D721Med (cell line): ENCODE measurements around the gene ZNF701.

ENCODE experiments used
- DNase-seq: peaks from one replicate; pipeline ENCODE4 v3.0.0; 2011; ENCODE audit warnings: low spot score; ENCODE audit not compliant: insufficient read length
- FAIRE-seq: peaks from 2 replicates; lab custom pipeline; 2011; peaks lifted over from hg19 to GRCh38; lab: Jason Lieb, UNC
- TF ChIP-seq, protein P1 (sequence below): IDR thresholded peaks from 2 replicates; pipeline ENCODE4 v1.5.1; 2012; ENCODE audit warnings: mild to moderate bottlenecking, control low read depth; ENCODE audit not compliant: insufficient read depth; ENCODE audit errors: missing control alignments

ZNF701 gene

DNA sequence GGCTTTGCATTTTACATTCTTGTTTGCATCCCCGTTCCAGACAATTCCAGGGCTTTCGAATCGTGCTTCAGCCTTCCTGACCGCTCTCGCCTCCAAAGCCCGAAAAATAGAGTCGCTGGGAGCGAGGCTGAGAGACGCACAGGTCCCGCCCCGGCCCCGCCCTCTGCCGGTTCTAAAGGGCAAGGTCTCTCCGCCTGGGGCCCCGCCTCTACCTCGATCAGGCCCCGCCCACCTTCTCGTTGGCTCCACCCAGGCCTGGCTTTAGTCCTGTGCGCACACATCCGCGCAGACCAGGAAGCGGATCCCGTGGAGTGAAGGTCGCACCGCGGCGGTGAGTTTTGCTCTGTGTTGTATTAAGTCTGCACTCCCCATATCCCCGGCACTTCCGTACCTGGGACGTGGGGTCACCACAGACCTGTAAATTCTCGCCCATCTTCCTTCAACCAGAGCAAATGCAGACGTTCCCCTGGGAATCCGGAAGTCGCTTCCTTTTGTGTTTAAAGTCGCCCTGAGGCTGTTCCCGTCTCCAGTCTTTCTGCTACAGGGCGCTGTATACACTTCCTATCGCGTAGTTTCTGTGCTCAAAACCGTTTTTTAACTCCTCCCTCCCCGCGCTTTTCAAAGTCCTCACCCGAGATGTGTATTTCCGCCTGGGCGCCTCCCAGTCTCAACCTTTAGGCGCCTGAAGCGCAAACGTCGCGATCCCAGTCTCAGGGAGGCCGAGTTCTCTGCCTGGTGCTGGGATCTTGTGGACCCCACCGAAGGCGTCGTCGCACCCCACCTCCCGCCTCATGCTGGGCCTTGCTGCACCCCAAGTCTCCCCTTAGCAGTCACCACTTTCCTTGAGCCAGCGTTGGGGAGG, at the start of gene ZNF701:
TSS of gene ZNF701 (plus strand) at position 288 of the 862 bp plus-strand sequence. CDS start 3,861 bp downstream, outside the sequence.
- FAIRE-seq (no peak), DNase-seq (peak; percentile 66)
- TF ChIP-seq, protein P1, sequence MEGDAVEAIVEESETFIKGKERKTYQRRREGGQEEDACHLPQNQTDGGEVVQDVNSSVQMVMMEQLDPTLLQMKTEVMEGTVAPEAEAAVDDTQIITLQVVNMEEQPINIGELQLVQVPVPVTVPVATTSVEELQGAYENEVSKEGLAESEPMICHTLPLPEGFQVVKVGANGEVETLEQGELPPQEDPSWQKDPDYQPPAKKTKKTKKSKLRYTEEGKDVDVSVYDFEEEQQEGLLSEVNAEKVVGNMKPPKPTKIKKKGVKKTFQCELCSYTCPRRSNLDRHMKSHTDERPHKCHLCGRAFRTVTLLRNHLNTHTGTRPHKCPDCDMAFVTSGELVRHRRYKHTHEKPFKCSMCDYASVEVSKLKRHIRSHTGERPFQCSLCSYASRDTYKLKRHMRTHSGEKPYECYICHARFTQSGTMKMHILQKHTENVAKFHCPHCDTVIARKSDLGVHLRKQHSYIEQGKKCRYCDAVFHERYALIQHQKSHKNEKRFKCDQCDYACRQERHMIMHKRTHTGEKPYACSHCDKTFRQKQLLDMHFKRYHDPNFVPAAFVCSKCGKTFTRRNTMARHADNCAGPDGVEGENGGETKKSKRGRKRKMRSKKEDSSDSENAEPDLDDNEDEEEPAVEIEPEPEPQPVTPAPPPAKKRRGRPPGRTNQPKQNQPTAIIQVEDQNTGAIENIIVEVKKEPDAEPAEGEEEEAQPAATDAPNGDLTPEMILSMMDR: no peak

DNA sequence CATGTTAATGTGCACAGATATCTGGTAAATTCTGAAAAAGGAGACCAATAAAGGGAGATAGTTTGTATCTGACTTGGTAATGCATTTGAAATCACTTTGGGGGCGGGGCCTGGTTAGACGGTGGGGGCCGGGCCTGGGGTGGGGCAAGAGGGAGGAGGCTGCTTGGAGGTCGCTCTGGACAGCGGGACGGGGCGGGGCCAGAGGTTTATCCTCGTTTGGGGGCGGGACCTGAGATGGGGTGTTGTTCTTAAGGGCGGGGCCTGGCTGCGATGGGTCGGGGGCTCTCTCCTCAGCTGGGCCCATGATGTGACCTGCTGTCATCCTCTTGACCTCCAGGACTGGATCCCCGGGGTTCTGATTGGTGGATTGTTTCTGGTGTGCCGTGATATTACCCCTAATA, 47.5 kb upstream of the ZNF701 start:
- DNase-seq: no peak
- TF ChIP-seq, protein P1: no peak
- no peak for FAIRE-seq

DNA sequence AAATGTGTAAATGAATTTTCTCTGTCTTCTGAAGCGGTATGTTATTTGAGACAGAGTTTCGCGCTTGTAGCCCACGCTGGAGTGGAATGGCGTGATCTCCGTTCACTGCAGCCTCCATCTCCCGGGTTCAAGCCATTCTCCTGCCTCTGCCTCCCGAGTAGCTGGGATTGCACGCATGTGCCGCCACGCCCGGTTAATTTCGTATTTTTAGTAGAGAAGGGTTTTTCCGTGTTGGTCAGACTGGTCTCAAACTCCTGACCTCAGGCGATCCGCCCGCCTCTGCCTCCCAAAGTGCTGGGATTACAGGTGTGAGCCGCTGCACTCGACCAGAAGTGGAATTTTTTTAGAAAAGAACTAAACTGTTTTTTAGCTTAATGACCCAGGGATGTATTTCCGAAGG, 46.0 kb upstream of the ZNF701 start:
- TF ChIP-seq, protein P1: no peak
- FAIRE-seq: no peak
- DNase-seq: no peak

DNA sequence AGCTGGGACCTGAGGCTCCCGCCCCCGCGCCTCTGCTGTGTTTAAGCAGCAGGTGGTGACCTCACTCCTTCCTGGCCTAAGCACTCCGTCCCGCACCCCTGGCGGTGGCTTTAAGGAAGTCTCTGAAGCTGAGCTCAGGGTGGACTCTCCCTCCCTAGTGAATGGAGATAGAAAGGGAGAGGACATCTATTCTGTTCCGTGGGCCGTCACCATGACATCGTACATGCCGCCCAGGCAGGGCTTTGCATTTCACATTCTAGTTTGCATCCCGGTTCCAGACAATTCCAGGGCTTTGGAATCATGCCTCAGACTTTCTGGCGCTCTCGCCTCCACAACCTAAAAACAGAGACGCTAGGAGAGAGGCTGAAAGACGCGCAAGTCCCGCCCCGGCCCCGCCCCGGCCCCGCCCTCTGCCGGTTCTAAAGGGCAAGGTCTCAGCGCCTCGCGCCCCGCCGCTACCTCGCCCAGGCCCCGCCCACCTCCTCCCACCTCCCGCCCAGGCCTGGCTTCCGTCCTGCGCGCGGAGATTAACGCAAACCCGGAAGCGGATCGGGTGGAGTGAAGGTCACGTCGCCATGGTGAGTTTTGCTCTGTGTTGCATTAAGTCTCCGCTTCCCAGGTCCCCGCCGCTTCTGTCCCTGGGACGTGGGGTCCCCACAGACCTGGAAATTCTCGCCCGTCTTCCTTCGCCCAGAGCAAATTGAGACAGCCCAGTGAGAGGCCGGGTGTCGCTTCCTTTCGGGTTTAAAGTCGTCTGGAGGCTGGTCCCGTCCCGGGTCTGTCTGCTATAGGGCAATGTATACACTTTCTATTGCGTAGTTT, 42.7 kb upstream of the ZNF701 start, which contains the start of gene ZNF808:
TSS of gene ZNF808 (plus strand) at position 535 of the 822 bp plus-strand sequence. CDS start 15,617 bp downstream, outside the sequence.
- FAIRE-seq (no peak), DNase-seq (peak; percentile 50)
- TF ChIP-seq, protein P1: peak; percentile 25

DNA sequence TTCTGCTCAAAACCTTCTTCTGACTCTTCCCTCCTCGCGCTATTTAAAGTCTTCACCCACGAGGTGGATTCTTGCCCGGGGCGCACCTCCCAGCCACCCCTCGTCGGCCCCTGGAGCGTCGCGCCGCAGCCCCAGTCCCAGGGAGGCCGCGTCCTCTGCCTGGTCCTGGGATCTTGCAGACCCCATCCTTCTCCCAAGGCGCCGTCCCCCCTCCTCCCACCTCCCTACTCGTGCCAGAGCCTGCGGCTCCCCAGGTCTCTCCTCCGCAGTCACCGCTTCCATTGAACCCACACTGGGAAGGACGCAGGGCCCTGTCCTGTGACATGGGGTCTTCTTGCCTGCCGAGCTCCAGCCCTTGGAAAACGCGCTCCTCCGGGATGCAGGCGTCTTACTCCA, 42.1 kb upstream of the ZNF701 start:
- FAIRE-seq (no peak), DNase-seq (no peak)
- TF ChIP-seq, protein P1: no peak

DNA sequence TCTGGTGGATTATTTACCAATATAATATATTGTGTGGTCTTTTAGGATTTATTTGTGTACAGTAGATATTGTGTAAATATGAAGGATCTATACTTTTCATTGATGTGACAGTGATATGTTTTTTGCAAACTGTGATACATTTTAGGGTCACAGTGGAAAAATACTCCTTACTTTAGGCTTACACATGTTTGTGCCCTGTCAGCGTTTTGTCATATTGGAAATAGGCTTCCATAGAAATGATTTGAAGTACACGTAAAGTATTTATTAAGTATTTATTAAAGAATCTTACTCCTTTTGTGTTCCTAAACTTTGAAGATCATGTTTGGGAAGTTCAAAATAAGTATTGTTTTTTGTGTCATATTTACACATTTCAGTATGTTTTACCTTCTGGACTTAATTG, 37.6 kb upstream of the ZNF701 start:
- TF ChIP-seq, protein P1: no peak
- FAIRE-seq (no peak), DNase-seq (no peak)
